Activated CD8-positive, alpha-beta memory T cell treated with anti-CD3 and anti-CD28 coated beads, Interleukin-2, amount 50 U/mL, for 1 hour (primary cell): ENCODE results near the gene PPP1R1B.

Source experiments
- DNase-seq: peaks from one replicate; pipeline ENCODE4 v3.0.0-alpha.2; 2020; ENCODE audit errors: extremely low read depth

PPP1R1B gene

DNA sequence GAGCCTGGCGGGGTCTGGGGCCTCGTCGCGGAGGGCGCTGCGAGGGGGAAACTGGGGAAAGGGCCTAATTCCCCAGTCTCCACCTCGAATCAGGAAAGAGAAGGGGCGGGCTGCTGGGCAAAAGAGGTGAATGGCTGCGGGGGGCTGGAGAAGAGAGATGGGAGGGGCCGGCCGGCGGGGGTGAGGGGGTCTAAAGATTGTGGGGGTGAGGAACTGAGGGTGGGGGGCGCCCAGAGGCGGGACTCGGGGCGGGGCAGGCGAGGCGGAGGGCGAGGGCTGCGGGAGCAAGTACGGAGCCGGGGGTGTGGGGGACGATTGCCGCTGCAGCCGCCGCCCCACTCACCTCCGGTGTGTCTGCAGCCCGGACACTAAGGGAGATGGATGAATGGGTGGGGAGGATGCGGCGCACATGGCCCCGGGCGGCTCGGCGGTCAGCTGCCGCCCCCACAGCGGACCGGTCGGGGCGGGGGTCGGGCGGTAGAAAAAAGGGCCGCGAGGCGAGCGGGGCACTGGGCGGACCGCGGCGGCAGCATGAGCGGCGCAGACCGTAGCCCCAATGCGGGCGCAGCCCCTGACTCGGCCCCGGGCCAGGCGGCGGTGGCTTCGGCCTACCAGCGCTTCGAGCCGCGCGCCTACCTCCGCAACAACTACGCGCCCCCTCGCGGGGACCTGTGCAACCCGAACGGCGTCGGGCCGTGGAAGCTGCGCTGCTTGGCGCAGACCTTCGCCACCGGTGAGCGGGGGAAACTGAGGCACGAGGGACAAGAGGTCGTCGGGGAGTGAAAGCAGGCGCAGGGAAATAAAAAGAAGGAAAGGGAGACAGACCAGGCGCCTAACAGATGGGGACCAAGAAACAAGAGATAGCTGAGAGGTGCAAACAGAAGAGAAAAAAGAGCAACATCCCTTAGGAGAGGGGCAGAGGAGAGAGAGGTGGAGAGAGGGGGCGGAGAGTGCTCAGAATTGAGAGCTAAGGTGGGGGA lies 41.5 kb downstream of the PPP1R1B start, which contains the start of gene PNMT:
PNMT (plus strand) TSS at position 509 of the 980 bp plus-strand sequence; CDS start at position 532, 23 bp downstream.
- DNase-seq, result no peak

DNA sequence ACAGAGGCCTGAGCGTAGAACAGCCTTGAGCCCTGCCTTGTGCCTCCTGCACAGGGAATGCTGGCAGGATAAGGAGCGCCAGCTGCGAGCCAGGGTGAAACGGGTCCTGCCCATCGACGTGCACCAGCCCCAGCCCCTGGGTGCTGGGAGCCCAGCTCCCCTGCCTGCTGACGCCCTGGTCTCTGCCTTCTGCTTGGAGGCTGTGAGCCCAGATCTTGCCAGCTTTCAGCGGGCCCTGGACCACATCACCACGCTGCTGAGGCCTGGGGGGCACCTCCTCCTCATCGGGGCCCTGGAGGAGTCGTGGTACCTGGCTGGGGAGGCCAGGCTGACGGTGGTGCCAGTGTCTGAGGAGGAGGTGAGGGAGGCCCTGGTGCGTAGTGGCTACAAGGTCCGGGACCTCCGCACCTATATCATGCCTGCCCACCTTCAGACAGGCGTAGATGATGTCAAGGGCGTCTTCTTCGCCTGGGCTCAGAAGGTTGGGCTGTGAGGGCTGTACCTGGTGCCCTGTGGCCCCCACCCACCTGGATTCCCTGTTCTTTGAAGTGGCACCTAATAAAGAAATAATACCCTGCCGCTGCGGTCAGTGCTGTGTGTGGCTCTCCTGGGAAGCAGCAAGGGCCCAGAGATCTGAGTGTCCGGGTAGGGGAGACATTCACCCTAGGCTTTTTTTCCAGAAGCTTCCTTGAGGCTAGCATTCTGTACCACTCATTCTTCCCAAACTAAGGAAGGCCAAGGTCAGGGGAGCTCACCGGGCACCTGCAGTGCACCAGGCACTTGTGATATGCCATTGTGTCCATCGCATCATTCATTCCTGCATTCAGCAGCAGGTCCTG lies 43.4 kb downstream of the PPP1R1B start:
- no peak for DNase-seq

DNA sequence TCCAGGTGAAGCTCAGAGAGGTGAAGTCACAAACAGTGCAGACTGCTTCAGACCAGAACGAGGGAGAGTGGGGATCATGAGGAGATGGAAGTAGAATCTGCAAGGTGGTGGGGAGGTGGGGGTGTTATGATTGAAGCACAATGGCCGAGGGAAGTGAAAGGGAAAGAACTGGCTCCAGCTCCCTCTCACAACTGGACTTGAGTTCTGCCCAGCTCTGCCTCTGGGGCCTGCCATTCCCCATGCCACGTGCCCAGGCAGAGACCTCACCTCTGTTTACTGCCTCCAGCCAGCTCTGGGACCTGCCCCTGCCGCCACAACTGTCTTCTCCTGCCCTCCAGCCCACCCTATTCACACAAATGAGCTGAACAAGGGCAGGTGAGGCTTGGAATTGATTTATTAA lies 44.0 kb downstream of the PPP1R1B start:
- no peak for DNase-seq

GRCh38 chr17:39671651-39672521 lies 45.1 kb downstream of the PPP1R1B start:
- DNase-seq, result no peak

GRCh38 chr17:39672522-39673334 lies 46.0 kb downstream of the PPP1R1B start:
- DNase-seq, result no peak

DNA sequence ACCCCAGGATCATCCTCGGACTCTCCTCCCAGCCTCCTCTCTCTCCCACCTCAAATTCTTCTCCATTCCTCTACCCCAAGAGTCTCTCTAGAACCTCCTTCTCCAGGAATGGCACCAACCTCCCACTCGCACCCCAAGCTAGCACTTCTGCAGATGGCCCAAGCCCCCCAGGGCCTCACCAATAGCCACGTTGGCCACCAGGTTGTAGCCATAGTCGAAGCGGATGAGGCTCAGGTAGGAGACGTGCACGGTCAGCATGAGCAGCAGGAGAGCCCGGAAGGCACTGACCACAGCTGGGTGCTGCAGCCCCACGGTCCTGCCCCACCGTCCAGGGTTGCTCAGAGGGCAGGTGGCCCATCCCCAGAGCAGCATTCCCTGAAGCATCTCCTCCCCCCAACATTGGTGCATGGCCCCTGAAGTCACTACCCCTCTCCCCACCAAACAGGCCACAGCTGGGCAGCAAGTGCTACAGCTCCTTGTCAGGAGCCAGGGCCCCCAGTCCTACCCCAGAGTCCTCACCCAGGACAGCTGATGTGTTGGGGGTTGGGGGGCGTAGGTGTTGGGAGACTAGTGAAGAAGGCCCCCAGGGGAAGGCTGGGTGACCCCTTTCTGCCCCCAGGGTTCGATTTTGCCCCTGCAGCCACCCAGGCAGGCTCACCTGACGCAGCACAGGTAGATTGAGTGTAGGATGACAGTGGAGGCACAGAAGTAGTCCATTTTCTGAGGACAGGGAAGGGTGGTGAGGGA lies 46.8 kb downstream of the PPP1R1B start:
- DNase-seq, result no peak

- DNase-seq, result no peak
Observed at GRCh38 chr17:39674179-39674578, 47.4 kb downstream of the PPP1R1B start.

GRCh38 chr17:39674702-39675389 lies 48.1 kb downstream of the PPP1R1B start:
- no peak for DNase-seq

- no peak for DNase-seq
Observed at GRCh38 chr17:39675390-39676082, 48.8 kb downstream of the PPP1R1B start.

DNA sequence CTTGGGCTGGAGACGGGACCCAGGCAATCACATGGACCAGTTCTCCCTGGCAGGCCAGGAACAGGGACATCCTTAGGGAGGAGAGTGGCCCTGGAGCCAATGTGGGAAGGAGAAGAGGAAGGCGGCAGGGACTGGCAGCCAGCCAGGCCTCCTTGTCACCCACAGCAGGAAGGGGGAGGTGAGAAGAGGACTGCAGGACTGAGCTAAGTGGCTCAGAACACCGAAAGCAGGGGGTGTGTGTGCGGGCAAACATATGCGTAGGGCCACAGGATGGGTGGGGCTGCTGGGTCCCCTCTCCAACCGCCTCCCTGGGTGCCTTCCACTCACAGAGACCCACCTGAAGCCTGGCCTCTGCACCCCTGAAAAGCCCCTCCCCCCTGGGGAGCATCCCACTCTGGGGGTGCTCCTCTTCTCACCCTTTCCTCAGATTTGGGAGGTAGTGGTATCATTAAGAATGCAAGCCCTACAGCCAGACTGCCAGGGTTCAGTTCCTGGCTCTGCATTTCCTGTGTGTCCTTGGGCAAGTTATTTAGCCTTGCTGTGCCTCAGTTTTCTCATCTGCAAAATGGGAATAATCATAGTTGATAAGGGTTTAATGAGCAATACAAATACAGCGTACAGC lies 49.6 kb downstream of the PPP1R1B start:
- peak; percentile 13 for DNase-seq

DNA sequence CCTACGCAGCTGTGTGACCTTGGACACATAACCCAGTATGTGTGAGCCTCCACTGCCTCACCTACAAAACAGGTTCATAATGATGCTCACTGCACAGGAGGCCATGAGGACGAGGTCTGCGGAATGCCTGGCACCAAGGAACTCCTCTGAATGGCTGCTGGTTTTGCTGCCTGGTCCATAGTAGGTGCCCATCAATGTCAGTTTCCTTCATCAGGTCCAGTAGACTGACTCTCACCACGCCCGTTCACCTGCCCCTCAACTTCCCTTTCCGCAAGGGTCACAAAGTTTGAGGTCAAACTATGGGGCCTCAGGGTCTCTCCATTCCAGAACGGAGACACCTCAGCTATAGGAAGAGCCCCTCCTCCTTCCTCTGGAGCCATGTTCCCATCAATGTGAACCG lies 50.3 kb downstream of the PPP1R1B start:
- DNase-seq, result no peak

GRCh38 chr17:39677542-39678339 lies 51.0 kb downstream of the PPP1R1B start:
- DNase-seq, result no peak

DNA sequence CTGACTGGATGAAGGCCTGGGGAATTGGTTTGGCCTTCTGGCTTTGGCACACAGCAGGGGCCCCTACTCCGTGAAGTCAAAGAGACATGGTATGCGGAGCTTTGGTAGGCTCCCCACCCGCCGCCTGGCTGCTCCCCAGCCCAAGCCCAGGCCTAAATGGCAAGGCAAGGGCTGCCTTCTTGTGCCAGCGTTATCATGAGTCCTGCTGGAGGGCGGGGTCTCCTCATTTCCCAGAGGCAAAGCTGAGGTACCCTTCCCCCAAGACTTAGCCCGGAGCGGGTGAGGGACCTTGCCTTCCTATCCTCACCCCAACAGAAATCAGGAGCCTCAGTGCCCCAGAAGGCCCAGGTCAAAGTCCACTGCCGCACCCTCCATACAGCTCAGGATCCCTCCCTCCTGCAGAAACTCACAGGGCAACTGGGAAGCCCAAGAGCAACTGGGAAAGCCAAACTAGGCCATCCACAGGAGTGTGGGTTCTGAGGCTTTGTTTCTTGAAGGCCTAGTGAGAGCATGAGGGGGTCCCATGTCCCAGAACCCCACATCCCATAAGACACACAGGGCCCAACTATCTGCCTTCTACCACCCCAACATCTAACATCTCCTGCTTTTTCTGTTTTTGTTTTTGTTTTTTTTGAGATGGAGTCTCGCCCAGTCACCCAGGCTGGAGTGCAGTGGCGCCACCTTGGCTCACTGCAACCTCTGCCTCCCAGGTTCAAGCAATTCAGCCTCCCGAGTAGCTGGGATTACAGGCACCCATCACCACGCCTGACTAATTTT lies 51.8 kb downstream of the PPP1R1B start:
- no peak for DNase-seq

- DNase-seq, result no peak
Observed at GRCh38 chr17:39679521-39680192, 52.9 kb downstream of the PPP1R1B start.

- no peak for DNase-seq
Observed at GRCh38 chr17:39683295-39683939, 56.7 kb downstream of the PPP1R1B start.
